HEK293 (cell line): Measurements from ENCODE around the gene NARS2.

Experiments used
- ATF2 ChIP-seq: fragments of 450-650 bp; formaldehyde crosslinking; IDR thresholded peaks from 2 replicates; pipeline ENCODE4 v1.5.1; 2016; ENCODE audit warnings: missing biosample characterization, missing genetic modification characterization, low read depth
- CTCF ChIP-seq: fragments of 450-650 bp; formaldehyde crosslinking; IDR thresholded peaks from 2 replicates; pipeline ENCODE4 v1.5.1; 2016; ENCODE audit warnings: missing biosample characterization, missing genetic modification characterization
- KLF16 ChIP-seq: fragments of 450-650 bp; formaldehyde crosslinking; IDR thresholded peaks from 2 replicates; pipeline ENCODE4 v1.5.1; 2017; ENCODE audit warnings: missing biosample characterization, missing genetic modification characterization
- MZF1 ChIP-seq: fragments of 450-650 bp; formaldehyde crosslinking; IDR thresholded peaks from 2 replicates; pipeline ENCODE4 v1.5.1; 2017; ENCODE audit warnings: missing biosample characterization, missing genetic modification characterization, borderline replicate concordance
- SALL2 ChIP-seq: fragments of 450-650 bp; formaldehyde crosslinking; IDR thresholded peaks from 2 replicates; pipeline ENCODE4 v1.5.0; 2017; ENCODE audit warnings: missing biosample characterization, mild to moderate bottlenecking, missing genetic modification characterization, borderline replicate concordance
- ZBTB49 ChIP-seq: fragments of 450-650 bp; formaldehyde crosslinking; IDR thresholded peaks from 2 replicates; pipeline ENCODE4 v1.5.1; 2016; ENCODE audit warnings: missing biosample characterization, missing genetic modification characterization, low read depth
- ZNF184 ChIP-seq: fragments of 450-650 bp; IDR thresholded peaks from 2 replicates; pipeline ENCODE4 v1.5.1; 2018; ENCODE audit warnings: missing biosample characterization, mild to moderate bottlenecking, missing genetic modification characterization
- ZNF416 ChIP-seq: fragments of 450-650 bp; formaldehyde crosslinking; IDR thresholded peaks from 2 replicates; pipeline ENCODE4 v1.5.1; 2016; ENCODE audit warnings: missing biosample characterization, missing genetic modification characterization
- ZNF510 ChIP-seq: fragments of 450-650 bp; formaldehyde crosslinking; IDR thresholded peaks from 2 replicates; pipeline ENCODE4 v1.5.1; 2018; ENCODE audit warnings: mild to moderate bottlenecking, missing genetic modification characterization, missing biosample characterization; ENCODE audit not compliant: insufficient replicate concordance

- no peak for TF ChIP-seq ZNF184 (tag by site-specific recombination)
- TF ChIP-seq SALL2 (tag by site-specific recombination), result no peak
- TF ChIP-seq ZBTB49 (tag by site-specific recombination), result no peak
- TF ChIP-seq ATF2, result no peak
- TF ChIP-seq CTCF, result no peak
- TF ChIP-seq KLF16 (tag by site-specific recombination), result no peak
- no peak for TF ChIP-seq MZF1 (tag by site-specific recombination)
- TF ChIP-seq ZNF416, result no peak
- TF ChIP-seq ZNF510, result no peak
Observed at GRCh38 chr11:78419327-78419726, 155.3 kb downstream of the NARS2 start.
